ENCODE results near the gene TTN.

- TF ChIP-seq, protein P1, sequence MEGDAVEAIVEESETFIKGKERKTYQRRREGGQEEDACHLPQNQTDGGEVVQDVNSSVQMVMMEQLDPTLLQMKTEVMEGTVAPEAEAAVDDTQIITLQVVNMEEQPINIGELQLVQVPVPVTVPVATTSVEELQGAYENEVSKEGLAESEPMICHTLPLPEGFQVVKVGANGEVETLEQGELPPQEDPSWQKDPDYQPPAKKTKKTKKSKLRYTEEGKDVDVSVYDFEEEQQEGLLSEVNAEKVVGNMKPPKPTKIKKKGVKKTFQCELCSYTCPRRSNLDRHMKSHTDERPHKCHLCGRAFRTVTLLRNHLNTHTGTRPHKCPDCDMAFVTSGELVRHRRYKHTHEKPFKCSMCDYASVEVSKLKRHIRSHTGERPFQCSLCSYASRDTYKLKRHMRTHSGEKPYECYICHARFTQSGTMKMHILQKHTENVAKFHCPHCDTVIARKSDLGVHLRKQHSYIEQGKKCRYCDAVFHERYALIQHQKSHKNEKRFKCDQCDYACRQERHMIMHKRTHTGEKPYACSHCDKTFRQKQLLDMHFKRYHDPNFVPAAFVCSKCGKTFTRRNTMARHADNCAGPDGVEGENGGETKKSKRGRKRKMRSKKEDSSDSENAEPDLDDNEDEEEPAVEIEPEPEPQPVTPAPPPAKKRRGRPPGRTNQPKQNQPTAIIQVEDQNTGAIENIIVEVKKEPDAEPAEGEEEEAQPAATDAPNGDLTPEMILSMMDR (conservative IDR thresholded peaks at IDR 0.05; ENCODE audit: low read length), result no peak
- no peak for TF ChIP-seq EZH2phosphoT487 (IDR thresholded peaks at IDR 0.05; ENCODE audit: borderline replicate concordance, low read depth, low read length)
These were observed 84.9 kb downstream of the TTN start for GRCh38 chr2:178722296-178722695.
